ENCODE measurements around the gene CCT7.

Gene CCT7

GRCh38 chr2:73233932-73234832 lies at the start of gene CCT7 (continued):
- no peak for TF ChIP-seq ZNF280D (tag by site-specific recombination; IDR thresholded peaks at IDR 0.05)
- no peak for TF ChIP-seq ZNF830 (tag by site-specific recombination; IDR thresholded peaks at IDR 0.05; ENCODE audit: low read depth)
- TF ChIP-seq ZNF26 (tag by site-specific recombination; IDR thresholded peaks at IDR 0.05) = no peak
- no peak for TF ChIP-seq ZNF398 (tag by site-specific recombination; IDR thresholded peaks at IDR 0.05)
- TF ChIP-seq RBAK (tag by site-specific recombination; IDR thresholded peaks at IDR 0.05) = no peak
- no peak for TF ChIP-seq ZNF433 (tag by site-specific recombination; IDR thresholded peaks at IDR 0.05; ENCODE audit: low read depth)
- no peak for TF ChIP-seq ZNF175 (tag by site-specific recombination; IDR thresholded peaks at IDR 0.05)
- peak; percentile 36 for TF ChIP-seq KLF8 (tag by site-specific recombination; IDR thresholded peaks at IDR 0.05)
- no peak for TF ChIP-seq ZNF221 (tag by site-specific recombination; IDR thresholded peaks at IDR 0.05; ENCODE audit: borderline replicate concordance)
- TF ChIP-seq HOXC10 (CRISPR knock-in tag; IDR thresholded peaks at IDR 0.05) = no peak
- TF ChIP-seq ZNF510 (tag by site-specific recombination; IDR thresholded peaks at IDR 0.05; ENCODE audit: insufficient replicate concordance) = no peak
- TF ChIP-seq REST (tag by site-specific recombination; IDR thresholded peaks at IDR 0.05) = no peak
- TF ChIP-seq ZNF837 (tag by site-specific recombination; IDR thresholded peaks at IDR 0.05) = no peak
- TF ChIP-seq KLF10 (tag by site-specific recombination; IDR thresholded peaks at IDR 0.05) = 0 out of 2 replicates have a peak, but pooled peaks have one; percentile 15
- no peak for TF ChIP-seq ZNF366 (tag by site-specific recombination; conservative IDR thresholded peaks at IDR 0.05)
- no peak for TF ChIP-seq ZNF521 (tag by site-specific recombination; IDR thresholded peaks at IDR 0.05)
- TF ChIP-seq KLF1 (tag by site-specific recombination; IDR thresholded peaks at IDR 0.05) = no peak
- no peak for TF ChIP-seq ZNF555 (tag by site-specific recombination; conservative IDR thresholded peaks at IDR 0.05)
- TF ChIP-seq SALL2 (tag by site-specific recombination; IDR thresholded peaks at IDR 0.05; ENCODE audit: borderline replicate concordance) = no peak
- no peak for TF ChIP-seq ZNF785 (tag by site-specific recombination; IDR thresholded peaks at IDR 0.05)
- TF ChIP-seq ZNF2 (tag by site-specific recombination; IDR thresholded peaks at IDR 0.05) = peak; percentile 22; the same call in 1 of the 2 replicates
- TF ChIP-seq ZNF529 (tag by site-specific recombination; IDR thresholded peaks at IDR 0.05; ENCODE audit: insufficient replicate concordance) = no peak
- 0 out of 2 replicates have a peak, but pooled peaks have one; percentile 4 for TF ChIP-seq ZNF184 (tag by site-specific recombination; IDR thresholded peaks at IDR 0.05)
- no peak for TF ChIP-seq ZBTB17 (tag by site-specific recombination; IDR thresholded peaks at IDR 0.05)
- TF ChIP-seq TRIM28 (IDR thresholded peaks at IDR 0.05; ENCODE audit: borderline replicate concordance, low read length) = no peak
- TF ChIP-seq SP2 (tag by site-specific recombination; IDR thresholded peaks at IDR 0.05) = peak; percentile 58
- peak; percentile 12; the same call in 1 of the 2 replicates for TF ChIP-seq ZBTB48 (tag by site-specific recombination; IDR thresholded peaks at IDR 0.05)

Data from HEK293 (cell line).